OCI-LY1 (cell line): ENCODE results near the gene GPRC5B.

Experiments
- EZH2 ChIP-seq: fragments of 200-600 bp; sonication (generic), shearing (Covaris generic); IDR thresholded peaks from 2 replicates; pipeline ENCODE4 v1.8.0; 2017; ENCODE audit warnings: borderline replicate concordance, mixed run types, mild to moderate bottlenecking, antibody characterized with exemption, low read length, moderate library complexity, mixed read lengths
- TF ChIP-seq, protein P1 (sequence below): fragments of 200-600 bp; sonication (generic), shearing (Covaris generic); IDR thresholded peaks from 2 replicates; pipeline ENCODE4 v1.5.1; 2017; ENCODE audit warnings: mild to moderate bottlenecking, antibody characterized with exemption, low read length, moderate library complexity, mixed read lengths

GRCh38 chr16:19868421-19868820, 16.2 kb downstream of the GPRC5B start:
- no peak for TF ChIP-seq EZH2
- TF ChIP-seq, protein P1, sequence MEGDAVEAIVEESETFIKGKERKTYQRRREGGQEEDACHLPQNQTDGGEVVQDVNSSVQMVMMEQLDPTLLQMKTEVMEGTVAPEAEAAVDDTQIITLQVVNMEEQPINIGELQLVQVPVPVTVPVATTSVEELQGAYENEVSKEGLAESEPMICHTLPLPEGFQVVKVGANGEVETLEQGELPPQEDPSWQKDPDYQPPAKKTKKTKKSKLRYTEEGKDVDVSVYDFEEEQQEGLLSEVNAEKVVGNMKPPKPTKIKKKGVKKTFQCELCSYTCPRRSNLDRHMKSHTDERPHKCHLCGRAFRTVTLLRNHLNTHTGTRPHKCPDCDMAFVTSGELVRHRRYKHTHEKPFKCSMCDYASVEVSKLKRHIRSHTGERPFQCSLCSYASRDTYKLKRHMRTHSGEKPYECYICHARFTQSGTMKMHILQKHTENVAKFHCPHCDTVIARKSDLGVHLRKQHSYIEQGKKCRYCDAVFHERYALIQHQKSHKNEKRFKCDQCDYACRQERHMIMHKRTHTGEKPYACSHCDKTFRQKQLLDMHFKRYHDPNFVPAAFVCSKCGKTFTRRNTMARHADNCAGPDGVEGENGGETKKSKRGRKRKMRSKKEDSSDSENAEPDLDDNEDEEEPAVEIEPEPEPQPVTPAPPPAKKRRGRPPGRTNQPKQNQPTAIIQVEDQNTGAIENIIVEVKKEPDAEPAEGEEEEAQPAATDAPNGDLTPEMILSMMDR = no peak
